Stimulated activated CD8-positive, alpha-beta memory T cell treated with anti-CD3 and anti-CD28 coated beads, Interleukin-2, amount 100 ng/mL, for 1 hour (primary cell): ENCODE results near the gene NEU4.

Source experiments
- DNase-seq, 2 donors: peaks; one replicate each; pipeline ENCODE4 v3.0.0-alpha.2; 2020; ENCODE audit warnings: low read depth in 2 of 2

Gene NEU4

DNA sequence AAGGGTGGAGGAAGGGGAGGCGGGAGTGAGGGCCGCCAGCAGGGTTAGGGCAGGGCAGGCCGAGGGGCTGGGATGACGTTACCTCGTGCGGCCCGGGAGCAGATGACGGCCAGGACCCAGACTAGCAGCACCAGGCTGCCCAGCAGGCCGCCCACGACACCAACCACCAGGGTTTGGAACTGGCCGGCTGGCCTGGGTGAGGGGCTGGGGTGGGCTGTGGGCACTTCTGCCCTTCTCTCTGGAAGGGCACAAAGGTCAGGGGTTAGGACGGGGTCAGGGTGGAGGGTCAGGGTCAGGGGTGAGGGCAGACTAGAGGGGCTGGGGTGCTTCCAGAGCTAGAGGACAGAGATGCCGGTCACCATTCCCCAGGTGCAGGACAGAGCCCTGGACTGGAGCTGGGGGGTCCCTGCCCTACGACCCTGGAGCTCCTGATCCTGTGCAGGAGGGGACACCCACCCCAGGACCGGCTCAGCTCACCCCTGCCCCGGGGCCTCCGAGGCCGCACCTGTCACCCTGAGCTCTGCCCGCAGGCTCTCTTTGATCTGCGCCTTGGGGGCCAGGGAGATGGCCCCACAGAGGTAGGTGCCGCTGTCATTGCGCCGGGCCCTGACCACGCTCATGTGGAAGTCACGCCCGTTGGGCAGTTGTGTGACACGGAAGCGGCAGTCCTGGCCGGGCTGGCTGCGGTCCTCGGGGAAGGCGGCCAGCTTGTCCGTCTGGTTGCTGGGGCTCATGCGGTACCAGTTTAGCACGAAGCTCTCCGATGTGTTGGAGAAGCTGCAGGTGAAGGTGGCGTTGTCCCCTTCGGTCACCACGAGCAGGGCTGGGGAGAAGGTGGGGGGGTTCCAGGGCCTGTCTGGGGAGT is 43.4 kb downstream of the NEU4 start:
- DNase-seq: no peak

DNA sequence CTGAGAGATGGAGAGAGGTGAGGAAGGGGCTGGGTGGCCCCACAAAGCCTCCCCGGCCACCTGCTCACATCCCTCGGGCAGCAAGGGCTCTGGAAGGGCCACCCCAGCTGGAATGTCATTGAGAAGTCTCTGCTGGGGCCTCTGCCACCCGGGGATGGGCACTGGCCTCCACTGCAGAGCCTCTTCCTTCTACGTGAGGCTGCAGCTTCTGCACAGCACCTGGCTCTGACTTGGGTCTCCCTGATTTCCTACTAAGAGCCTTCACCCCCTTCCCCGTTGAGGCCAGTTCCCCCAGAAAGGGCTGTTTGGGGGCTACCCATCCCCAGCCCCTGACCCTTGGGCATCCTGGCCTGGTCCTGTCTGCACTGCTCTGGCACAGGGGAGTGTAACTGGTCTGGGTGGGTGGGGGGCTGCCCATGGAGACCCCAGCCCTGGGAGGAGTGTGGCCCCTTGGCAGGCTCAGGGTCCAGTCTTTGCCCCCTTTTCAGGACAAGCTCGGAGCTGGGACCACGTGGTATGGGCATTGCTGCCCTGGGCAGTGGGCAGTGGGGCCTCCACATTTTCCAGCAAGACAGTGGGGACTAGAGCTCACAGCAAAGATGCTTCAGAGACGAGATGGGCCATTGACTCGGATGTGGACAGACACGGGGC is 44.1 kb downstream of the NEU4 start:
- DNase-seq: no peak

DNA sequence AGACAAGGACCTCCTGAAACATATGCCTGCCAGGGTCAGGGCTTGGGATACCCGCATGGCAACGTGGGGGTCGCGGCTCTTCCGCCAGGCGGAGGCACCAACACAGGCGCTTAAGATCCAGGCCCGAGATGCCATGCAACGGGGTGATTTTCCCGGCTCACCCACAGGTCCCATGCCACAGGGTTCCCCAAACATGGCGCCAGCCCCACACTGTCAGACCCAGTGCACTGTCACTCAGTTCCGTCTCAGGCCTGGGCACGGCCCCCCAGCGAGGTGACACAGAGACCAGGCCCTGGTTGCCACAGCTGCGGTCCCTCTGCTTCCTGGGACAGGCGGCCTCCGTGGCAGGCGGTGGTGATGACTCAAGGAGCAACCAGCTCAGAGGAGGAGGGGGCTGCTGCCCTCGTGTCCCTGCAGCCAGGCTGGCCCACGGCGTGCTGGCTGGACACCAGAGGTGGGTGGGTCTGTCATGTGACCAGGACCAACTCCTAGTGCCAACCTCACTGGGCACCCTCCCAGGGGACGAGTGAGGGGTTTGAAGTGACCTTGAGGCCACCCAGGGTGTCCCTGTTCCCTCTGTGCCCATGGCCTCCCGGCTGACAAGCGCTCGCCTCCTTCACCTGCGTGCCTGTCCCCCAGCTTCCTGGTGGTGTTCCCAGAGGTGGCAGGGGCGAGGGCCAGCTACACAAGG is 44.8 kb downstream of the NEU4 start:
- DNase-seq: no peak

DNA sequence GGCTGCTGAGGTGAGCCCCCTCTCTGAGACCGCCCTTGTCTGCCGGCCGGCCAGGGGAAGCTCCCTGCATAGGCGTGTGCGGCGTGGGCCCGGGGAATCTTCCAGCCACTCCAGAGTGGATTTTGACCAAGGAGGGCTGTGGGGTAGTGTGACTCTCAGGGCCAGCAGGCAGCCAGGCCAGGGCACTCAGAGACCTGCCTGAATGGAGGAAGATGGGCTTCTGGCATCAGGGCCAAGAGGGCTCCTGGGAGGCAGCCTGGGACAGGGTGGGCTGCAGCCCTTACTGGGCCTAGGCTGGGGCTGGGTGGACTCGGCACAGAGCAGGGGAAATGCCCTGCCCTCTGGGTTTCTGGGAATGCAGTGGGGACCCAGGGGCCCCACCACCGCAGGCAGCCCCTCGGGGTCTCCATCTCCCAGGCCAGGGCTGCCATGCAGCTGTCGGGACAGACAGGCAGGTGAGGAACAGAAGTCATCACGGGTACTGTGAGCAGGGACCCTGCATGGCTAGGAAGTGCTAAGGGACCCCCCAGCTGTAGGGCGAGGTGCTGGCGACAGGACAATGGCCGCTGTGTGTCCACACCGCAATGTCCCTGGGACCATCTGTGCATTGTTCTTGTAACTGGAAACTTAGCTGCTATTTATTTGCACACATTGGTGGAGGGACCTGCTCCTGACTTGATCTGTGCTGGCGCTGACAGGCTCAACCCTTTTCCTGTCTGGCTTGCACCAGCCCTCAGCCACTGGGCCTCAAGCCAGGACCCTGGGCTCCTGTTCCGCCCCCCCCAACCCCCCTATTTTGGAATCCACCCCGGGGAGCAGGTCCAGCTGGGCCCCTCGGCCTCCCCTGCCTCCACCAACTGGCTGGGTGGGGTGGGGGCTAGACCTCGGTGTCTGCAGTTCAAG is 45.6 kb downstream of the NEU4 start:
- no peak for DNase-seq

DNA sequence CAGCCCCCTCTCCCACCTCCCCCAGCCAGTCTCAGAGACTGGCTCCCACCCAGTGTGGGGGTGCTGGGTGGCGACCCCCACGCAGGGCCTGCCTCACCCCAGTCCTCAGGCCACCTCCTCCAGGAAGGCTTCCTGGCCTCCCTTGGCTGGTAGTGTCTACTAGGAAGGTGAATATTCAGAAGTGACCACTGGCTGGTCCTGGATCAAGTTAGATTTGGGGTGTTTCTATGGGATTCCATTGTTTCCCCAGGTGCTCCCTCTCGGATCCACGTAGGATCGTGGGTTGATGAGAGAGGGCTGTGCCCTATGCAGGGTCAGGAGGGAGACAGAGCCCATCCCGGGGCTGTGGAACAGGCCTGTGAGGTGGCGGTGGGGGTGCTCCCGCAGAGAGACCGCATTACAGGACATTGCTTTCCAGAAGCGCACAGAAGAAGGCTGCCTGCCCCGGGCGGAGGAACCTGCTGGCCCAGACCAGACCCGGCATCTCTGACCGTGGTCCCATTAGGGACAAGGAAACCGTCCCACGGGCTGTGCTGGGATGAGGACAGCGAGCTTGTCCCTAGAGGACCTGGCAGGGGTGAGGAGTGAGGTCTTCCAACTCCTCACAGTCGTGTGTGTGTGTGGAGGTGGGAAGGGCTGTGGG is 46.4 kb downstream of the NEU4 start:
- DNase-seq: no peak

DNA sequence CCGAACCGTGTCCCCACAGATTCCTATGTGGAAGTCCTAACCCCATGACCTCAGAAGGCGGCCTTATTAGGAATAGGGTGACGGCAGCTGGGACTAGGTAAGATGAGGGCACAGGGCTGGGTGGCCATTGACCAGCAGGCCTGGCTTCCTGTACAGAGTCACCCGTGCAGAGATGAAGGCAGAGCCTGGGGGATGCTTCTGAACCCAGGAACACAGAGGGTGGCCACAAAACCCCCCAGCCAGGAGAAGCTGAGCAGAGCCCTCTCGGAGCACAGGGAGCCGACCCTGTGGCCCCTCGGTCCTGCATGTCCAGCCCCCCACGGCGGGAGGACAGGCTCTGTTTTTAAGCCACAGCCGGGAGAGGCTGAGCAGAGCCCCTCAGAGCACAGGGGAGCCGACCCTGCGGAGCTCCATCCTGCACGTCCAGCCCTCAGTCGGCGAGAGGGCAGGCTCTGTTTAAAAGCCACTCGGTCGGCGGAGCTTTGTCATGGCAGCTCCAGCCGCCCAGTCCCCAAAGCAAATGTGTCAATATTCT is 47.0 kb downstream of the NEU4 start:
- DNase-seq: no peak

DNA sequence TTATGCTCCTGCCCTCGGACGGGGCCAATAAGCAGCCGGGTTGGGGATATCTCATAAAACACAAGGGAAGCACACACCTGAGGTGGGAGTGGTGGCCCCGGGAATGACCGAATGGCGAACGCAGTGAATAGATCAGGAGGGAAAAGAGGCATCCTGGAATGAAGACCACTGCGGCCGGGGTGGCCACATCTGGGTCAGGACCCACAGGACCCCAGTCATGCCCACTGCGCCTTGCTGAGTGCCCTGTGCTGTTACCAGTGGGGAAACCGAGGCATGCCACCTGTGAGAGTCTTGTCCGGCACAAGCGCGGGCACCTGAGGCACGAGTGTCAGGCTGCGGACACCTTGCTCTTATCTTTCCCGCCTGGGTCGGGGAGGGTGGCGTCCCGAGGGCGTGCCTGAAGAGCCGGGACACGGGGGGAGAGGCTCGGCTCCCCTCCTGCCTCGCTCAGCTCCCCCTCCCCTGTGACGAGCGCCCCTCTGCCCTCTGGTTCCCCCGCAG is 48.1 kb downstream of the NEU4 start:
- no peak for DNase-seq

DNA sequence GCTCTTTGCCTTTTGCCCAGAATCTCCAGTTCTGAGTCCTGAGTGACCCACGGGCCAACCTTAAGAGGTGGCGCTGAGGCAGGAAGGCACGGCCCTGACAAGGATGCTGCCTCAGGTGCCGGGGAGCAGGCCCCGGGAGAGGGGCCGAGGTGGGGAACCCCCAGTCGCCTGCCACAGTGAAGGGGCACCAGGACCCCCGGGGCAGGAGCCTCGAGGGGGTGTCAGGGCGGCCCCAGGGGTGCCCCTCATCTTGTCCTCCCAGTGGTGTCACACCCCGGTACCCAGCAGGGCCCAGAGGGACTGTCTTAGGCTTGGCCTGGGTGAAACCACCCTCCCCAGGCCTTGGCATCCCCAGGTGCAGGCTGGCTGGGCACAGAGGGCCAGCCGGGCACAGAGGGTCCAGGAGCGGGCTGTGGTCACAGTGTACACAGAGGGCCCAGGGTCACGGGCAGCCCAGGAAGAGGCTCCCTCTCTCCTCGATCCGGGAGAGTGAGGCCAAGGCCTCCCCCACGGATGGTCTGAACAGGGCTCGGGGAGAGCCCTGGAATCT is 48.7 kb downstream of the NEU4 start:
- DNase-seq: no peak

DNA sequence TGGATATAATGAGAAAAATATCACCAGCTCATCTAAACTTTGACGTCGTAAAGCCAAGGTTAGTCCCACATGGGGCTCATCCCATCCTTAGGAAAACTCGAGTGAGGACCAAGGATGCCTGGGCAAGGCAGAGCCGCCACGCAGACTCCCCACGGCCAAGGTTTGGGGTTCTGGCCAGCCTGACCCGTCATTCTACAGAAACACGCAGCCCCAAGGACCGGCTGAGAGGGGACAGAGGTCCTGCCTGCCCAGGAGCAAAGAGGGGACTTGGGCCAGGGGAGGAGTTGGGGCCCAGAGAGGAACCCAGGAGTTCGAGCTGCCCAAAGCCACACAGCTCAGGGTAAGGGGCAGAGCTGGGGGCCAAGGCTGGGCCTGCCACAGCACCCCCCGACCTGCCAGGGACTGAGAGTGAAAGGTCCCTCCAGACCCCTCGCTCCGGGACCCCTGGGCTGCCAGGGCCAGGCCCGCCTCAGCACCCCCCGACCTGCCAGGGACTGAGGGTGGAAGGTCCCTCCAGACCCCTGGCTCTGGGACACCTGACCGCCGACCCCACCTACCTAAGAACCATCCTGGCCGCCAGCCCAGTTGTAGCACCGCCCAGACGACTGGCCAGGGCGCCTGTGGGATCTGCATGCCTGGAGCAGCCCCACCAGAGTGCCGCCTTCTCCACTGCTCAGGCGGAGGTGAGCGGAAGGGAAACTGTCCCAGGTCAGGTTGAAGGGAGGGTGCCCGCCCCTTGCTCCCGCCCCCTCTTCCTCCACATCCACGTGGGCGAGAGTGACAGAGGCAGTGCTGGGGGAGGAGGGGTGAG is 49.4 kb downstream of the NEU4 start, which contains the start of gene PDCD1:
TSS of gene PDCD1 (minus strand) at position 689 of the 811 bp plus-strand sequence. CDS start at position 633, 56 bp downstream.
- no peak for DNase-seq

DNA sequence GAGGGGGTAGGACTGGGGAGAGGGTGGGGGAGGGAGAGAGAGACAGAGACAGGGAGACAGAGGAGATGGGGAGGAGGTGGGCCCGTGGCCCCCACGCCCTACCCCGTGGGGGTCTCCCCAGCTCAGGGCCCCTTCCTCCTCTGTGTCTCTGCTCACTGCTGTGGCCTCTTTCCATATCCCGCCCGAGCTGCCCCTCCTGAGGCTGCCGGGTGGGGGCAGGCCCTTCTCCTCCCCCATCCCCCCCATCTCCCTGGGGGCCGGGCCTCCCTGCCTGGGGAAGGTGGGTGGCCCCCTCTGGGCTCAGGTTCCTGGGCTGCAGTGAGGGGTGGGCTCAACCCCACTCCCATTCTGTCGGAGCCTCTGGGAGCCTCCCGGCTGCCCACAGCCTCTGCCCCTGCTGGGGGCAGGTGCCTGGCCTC is 50.0 kb downstream of the NEU4 start:
- DNase-seq: no peak

DNA sequence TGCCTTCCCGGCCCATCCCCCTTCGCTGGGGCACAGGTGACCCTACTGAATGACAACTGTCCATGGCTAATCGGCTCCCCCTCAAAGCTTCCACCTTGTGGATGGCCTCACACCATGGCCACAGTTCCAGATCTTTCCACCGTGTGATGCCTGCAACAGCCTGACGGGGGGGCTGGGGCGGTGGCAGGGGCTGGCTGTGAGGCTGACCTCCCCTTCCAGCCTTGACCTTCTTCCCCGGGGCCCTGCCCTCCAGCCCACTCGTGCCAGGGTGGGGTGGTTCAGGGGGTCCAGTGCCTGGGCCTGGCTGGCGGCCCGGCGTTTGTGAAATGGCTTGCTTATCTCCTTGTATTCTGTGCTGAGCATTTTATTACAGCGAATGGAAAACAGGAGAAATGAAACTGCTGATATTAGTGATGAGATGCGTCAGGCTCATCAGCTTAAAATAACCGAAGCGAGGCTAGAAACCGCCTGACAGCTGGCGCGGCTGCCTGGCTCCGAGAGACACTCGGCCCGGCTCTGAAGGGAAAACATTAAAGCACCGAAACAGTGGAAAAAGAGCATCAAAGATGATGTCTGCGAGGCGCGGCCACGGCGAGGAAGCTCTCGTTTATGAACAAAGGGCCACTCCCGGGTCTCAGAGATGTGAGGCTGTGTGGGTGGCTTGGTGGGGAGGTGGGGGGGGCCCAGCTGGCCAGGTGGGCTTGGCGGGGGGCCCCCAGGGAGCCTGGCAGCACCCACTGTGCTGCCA is 50.6 kb downstream of the NEU4 start:
- DNase-seq: peak in 1 of 2 donors; percentile 51

DNA sequence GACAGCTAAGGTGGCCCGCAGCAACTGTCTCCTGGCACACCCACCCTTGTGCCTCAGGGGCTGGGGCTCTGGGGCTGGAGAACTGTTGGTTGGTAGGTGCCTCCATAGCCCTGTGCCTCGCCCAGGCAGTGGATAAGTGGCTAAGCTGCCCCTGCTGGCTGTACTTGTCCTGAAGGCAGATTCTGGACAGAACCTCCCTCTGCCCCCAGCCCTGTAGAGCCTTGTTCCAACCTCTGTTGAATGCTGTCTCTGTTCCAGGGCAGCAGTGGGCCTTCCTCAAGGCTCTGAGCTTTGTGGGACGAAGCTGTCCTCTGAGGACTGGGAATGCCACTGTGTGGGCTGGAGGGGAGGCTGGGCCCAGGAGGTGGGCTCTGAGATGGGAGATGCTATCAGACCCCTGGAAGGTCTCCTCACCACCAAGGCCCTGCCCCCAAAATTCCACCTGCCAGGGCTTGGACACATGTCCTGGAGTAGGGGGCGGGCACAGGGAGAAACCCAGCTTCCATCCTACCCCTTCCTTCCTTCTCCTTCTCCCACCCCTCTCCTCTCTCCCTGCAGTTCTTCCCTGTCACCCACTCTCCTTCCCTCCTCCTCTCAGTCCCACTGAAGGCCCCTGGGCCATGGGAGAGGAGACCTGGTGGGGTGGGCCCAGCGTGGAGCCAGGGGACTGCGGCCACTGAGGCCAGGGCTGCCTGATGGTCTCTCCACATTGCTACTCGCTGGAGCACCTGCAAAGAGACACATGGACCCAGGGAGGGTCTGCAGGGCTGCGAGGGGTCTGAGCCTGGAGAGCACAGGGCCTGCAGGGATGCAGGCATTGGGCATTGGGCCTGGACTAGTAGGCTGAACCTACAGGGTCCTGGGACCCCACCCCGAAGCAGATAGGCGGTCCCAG is 51.4 kb downstream of the NEU4 start:
- DNase-seq: no peak

DNA sequence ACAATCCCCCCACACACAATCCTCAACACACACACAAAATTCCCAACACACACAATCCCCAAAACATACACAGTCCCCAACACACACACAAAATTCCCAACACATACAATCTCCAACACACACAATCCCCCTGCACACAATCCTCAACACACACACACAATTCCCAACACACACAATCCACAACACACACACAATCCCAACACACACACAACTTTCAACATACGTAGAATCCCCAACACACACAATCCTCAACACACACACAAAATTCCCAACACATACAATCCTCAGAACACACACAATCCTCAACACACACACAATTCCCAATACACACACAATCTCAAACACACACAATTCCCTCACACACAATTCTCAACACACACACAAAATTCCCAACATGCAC is 52.3 kb downstream of the NEU4 start:
- no peak for DNase-seq

DNA sequence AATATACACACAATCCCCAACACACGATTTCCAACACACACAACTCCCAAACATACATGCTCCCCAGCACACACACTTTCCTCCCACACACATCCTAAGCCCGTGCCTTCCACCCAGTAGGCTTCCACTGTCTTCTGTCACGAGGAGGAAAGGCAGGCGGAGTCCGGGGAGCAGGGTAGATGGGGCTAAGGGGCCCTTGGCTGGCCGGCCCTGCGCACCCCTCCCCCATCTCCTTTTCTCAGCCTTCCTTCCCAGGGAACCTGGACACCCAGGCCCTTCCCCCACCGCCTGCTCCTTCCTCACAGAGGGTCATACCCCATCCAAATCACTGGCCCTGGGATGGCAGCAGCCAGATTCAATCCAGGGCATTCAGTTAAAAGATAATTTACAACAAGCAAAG is 53.1 kb downstream of the NEU4 start:
- DNase-seq: no peak

DNA sequence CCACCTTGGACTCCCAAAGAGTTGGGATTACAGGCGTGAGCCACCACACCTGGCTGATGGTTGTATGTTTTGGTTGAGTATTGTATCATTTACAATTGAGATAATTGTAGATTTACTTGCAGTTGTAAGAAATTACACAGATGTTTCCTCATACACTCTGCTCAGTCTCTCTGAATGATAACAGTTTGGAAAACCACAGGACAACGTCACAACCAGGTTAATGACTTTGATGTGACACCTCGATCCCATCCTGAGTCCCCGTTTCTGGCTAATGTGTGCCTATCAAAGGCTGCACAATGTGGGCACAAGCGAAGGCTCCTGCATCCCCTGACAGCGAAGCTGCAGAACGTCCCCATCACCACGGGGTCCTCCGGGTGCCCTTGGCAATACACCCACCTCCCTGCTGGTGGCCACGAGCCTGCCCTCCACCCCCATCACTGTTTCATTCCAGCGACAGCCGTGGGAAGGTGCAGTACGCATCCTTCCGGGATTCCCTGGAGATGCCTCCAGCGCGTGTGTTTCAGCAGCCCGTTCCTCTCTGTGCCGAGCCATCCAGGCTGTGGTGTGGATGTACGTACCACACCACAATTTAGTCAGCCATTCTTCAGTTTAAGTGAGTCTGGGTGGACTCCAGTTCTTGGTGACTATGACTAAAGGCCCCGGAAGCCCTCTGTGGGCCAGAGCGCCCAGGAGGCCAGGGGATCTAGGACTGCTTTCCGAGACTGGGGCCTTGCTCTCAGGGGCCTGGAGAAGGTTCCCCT is 54.0 kb downstream of the NEU4 start:
- no peak for DNase-seq

DNA sequence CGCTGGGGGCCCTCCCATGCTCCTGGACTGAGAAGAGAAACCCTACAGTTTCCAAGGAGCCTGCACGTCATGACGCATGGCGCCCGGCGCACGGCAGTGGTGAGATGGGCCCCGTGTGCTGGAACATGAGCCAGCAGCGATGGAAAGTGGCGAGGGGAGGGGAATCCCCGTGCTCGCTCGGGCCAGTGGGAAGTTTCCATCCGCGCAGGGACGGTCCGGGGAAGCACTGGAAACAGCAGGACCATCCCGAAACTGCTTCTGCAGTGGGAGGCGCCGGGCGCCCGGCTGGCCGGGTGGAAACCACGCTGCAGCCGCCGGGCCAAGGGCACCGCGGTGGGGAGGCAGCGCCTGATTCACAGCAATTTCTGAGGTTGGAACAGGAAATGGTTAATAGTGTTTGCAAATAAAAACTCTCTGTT is 54.6 kb downstream of the NEU4 start:
- no peak for DNase-seq
